ENCODE results near the gene RGS7BP. TPM values are rescaled to one million over a fixed set of nuclear protein-coding genes. Genes with fewer than 3 reads are reported as not detected.

The RGS7BP gene
- total RNA-seq, 1 donor from 2014 or later: 0.43 TPM

- no peaks in the 10 kb centered on the region for H3K36me3 ChIP-seq
- Mint-ChIP-seq H3K36me3 (no peaks in the 10 kb centered on the region), H3K4me3 (no peak overlapping the region), H3K9me3 (no peaks in the 10 kb centered on the region), H3K27ac (no peak overlapping the region), H3K4me1 (peaks cover 2% of the 10 kb centered on the region), H3K27me3 (ENCODE audit: insufficient read depth, low read depth) (no peaks in the 10 kb centered on the region)
- no peak for TF ChIP-seq EZH2phosphoT487 (IDR thresholded peaks at IDR 0.05)
- no peak for TF ChIP-seq CTCF (IDR thresholded peaks at IDR 0.05)
- no peak overlapping the region for H3K4me2 ChIP-seq
- no peaks in the 10 kb centered on the region for H3K27me3 ChIP-seq
- no peaks in the 10 kb centered on the region for H3K9me3 ChIP-seq (ENCODE audit: low read depth)
- no peaks in the 10 kb centered on the region for H3K79me2 ChIP-seq (ENCODE audit: low read depth)
- peaks cover 5% of the 10 kb centered on the region for H3K4me1 ChIP-seq
- H3K27ac ChIP-seq: no peak overlapping the region
- H3K9ac ChIP-seq: no peak overlapping the region
- no peaks in the 10 kb centered on the region for H4K20me1 ChIP-seq (ENCODE audit: low read depth)
- H3F3A ChIP-seq (ENCODE audit: low read depth): no peaks in the 10 kb centered on the region
- DNase-seq (ENCODE audit: low spot score): no peak
- H2AFZ ChIP-seq (replicated peaks): peak overlapping the region; percentile 97
- no peak overlapping the region for H3K4me3 ChIP-seq
These were observed 88.8 kb downstream of the RGS7BP start for GRCh38 chr5:64594601-64595000.

- H2AFZ ChIP-seq (replicated peaks): peak overlapping the region; percentile 97
- peaks cover 2% of the 10 kb centered on the region for H3K4me1 Mint-ChIP-seq
- DNase-seq (ENCODE audit: low spot score): peak; percentile 78
These were observed 89.4 kb downstream of the RGS7BP start for GRCh38 chr5:64595031-64595855.

GRCh38 chr5:64599226-64599625 lies 93.4 kb downstream of the RGS7BP start:
- DNase-seq (ENCODE audit: low spot score): no peak
- H3K27ac Mint-ChIP-seq: no peak overlapping the region
- H3K36me3 ChIP-seq: no peaks in the 10 kb centered on the region
- no peak overlapping the region for H2AFZ ChIP-seq (replicated peaks)
- H3K9me3 ChIP-seq (ENCODE audit: low read depth): no peaks in the 10 kb centered on the region
- H3K9ac ChIP-seq: no peak overlapping the region
- no peak for TF ChIP-seq EZH2phosphoT487 (IDR thresholded peaks at IDR 0.05)
- no peak for TF ChIP-seq EZH2 (IDR thresholded peaks at IDR 0.05)
- TF ChIP-seq CTCF (IDR thresholded peaks at IDR 0.05): no peak
- H3F3A ChIP-seq (ENCODE audit: low read depth): no peaks in the 10 kb centered on the region
- no peak overlapping the region for H3K4me3 ChIP-seq
- no peaks in the 10 kb centered on the region for H3K4me1 Mint-ChIP-seq
- no peak overlapping the region for H3K4me3 Mint-ChIP-seq
- H3K9me3 Mint-ChIP-seq: no peaks in the 10 kb centered on the region
- no peaks in the 10 kb centered on the region for H4K20me1 ChIP-seq (ENCODE audit: low read depth)
- H3K27me3 Mint-ChIP-seq (ENCODE audit: insufficient read depth, low read depth): peaks cover 4% of the 10 kb centered on the region
- no peaks in the 10 kb centered on the region for H3K27me3 ChIP-seq
- no peaks in the 10 kb centered on the region for H3K36me3 Mint-ChIP-seq
- H3K4me1 ChIP-seq: peaks cover 5% of the 10 kb centered on the region
- H3K79me2 ChIP-seq (ENCODE audit: low read depth): no peaks in the 10 kb centered on the region
- no peak overlapping the region for H3K4me2 ChIP-seq
- no peak overlapping the region for H3K27ac ChIP-seq

More at GRCh38 chr5:64595031-64595855, 89.4 kb downstream of the RGS7BP start:
- peaks cover 5% of the 10 kb centered on the region for H3K4me1 ChIP-seq
- no peaks in the 10 kb centered on the region for H3K79me2 ChIP-seq (ENCODE audit: low read depth)
- no peaks in the 10 kb centered on the region for H3K9me3 ChIP-seq (ENCODE audit: low read depth)
- H3F3A ChIP-seq (ENCODE audit: low read depth): no peaks in the 10 kb centered on the region
- H3K27me3 ChIP-seq: no peaks in the 10 kb centered on the region
- Mint-ChIP-seq H3K36me3 (no peaks in the 10 kb centered on the region), H3K9me3 (no peaks in the 10 kb centered on the region), H3K4me3 (no peak overlapping the region), H3K27me3 (ENCODE audit: insufficient read depth, low read depth) (no peaks in the 10 kb centered on the region), H3K27ac (no peak overlapping the region)
- H3K27ac ChIP-seq: no peak overlapping the region
- no peaks in the 10 kb centered on the region for H3K36me3 ChIP-seq
- H3K9ac ChIP-seq: no peak overlapping the region
- no peaks in the 10 kb centered on the region for H4K20me1 ChIP-seq (ENCODE audit: low read depth)
- no peak overlapping the region for H3K4me3 ChIP-seq
- no peak overlapping the region for H3K4me2 ChIP-seq
- TF ChIP-seq EZH2 (IDR thresholded peaks at IDR 0.05): no peak
- TF ChIP-seq EZH2phosphoT487 (IDR thresholded peaks at IDR 0.05): no peak
- peak; percentile 74 for TF ChIP-seq CTCF (IDR thresholded peaks at IDR 0.05)
